Measurements from ENCODE around the gene LRBA. TPM values are rescaled to one million over a fixed set of nuclear protein-coding genes. Genes with fewer than 3 reads are reported as not detected.
A peak's percentile ranks its signal among the peaks of the same experiment; 100 is the strongest.

The LRBA gene
- total RNA-seq, 1 donor from 2014 or later, result 103 TPM

DNA sequence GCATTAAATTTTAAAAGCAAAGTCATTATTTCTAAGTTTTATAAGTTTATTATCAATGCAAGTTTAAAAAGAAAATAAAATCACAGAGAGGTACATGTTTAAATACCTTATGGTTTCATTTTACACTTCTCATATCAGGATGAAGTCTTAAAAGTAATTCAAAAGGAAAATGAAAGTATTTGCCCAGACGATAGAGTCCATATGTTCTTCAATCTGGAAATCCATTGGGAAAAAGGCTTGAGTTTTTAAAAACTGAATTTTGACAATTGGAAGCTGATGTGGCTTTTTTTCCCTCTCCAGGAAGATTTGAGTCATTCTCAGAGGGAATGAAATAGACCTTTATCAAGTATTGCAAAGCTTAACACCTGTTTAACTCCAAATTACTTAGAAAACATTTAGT, 396.0 kb downstream of the LRBA start:
- TF ChIP-seq, protein P1, sequence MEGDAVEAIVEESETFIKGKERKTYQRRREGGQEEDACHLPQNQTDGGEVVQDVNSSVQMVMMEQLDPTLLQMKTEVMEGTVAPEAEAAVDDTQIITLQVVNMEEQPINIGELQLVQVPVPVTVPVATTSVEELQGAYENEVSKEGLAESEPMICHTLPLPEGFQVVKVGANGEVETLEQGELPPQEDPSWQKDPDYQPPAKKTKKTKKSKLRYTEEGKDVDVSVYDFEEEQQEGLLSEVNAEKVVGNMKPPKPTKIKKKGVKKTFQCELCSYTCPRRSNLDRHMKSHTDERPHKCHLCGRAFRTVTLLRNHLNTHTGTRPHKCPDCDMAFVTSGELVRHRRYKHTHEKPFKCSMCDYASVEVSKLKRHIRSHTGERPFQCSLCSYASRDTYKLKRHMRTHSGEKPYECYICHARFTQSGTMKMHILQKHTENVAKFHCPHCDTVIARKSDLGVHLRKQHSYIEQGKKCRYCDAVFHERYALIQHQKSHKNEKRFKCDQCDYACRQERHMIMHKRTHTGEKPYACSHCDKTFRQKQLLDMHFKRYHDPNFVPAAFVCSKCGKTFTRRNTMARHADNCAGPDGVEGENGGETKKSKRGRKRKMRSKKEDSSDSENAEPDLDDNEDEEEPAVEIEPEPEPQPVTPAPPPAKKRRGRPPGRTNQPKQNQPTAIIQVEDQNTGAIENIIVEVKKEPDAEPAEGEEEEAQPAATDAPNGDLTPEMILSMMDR (IDR thresholded peaks at IDR 0.05; ENCODE audit: insufficient read depth, low read length, severe bottlenecking), result no peak
- Histone ChIP-seq H3K27me3 (ENCODE audit: control insufficient read depth, insufficient read depth, low read length) (no peaks in the 10 kb centered on the region), H3K36me3 (ENCODE audit: control insufficient read depth, insufficient read depth, low read length) (no peaks in the 10 kb centered on the region), H3K4me3 (ENCODE audit: low read depth, low read length) (no peak overlapping the region)
- FAIRE-seq, result no peak
- DNase-seq (ENCODE audit: low read depth), result no peak

- FAIRE-seq (no peak), DNase-seq (ENCODE audit: low read depth) (peak; percentile 15)
- H3K27me3 ChIP-seq (ENCODE audit: control insufficient read depth, insufficient read depth, low read length), result no peaks in the 10 kb centered on the region
- TF ChIP-seq, protein P1 (IDR thresholded peaks at IDR 0.05; ENCODE audit: insufficient read depth, low read length, severe bottlenecking), result no peak
- H3K36me3 ChIP-seq (ENCODE audit: control insufficient read depth, insufficient read depth, low read length), result no peaks in the 10 kb centered on the region
- H3K4me3 ChIP-seq (ENCODE audit: low read depth, low read length), result no peak overlapping the region
Measured at GRCh38 chr4:150609131-150609530, 406.0 kb downstream of the LRBA start.

DNA sequence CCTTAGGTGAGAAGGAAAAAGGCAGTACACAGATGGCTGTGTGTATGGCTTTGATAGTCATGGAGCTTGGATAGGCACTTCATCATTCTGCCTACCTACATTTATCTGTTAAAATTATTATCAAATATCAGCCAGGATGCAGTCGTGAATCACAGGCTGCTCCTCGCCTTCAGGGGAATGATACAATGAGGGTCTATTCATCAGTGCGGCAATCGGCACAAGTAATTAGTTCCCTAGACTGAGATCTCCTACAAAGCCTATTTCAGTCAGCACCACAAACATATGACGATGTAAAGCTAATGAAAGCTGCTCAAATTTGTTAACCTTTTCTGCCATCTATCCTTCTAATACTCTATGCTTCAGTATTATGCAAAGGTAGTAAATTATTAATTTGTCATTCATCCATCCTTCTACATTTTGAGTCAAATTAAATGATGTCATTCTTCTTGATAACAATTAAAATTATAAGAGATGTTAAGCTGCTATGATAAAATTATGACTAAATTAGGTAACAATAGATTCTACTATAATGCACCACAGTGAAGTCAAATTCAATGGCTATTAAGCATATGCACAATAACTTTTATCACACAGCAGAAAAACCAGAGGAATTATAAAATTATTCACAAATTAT, 414.2 kb downstream of the LRBA start:
- Histone ChIP-seq H3K27me3 (ENCODE audit: control insufficient read depth, insufficient read depth, low read length) (no peaks in the 10 kb centered on the region), H3K36me3 (ENCODE audit: control insufficient read depth, insufficient read depth, low read length) (peaks cover 2% of the 10 kb centered on the region), H3K4me3 (ENCODE audit: low read depth, low read length) (no peak overlapping the region)
- FAIRE-seq (no peak), DNase-seq (ENCODE audit: low read depth) (no peak)
- TF ChIP-seq, protein P1 (IDR thresholded peaks at IDR 0.05; ENCODE audit: insufficient read depth, low read length, severe bottlenecking), result no peak

DNA sequence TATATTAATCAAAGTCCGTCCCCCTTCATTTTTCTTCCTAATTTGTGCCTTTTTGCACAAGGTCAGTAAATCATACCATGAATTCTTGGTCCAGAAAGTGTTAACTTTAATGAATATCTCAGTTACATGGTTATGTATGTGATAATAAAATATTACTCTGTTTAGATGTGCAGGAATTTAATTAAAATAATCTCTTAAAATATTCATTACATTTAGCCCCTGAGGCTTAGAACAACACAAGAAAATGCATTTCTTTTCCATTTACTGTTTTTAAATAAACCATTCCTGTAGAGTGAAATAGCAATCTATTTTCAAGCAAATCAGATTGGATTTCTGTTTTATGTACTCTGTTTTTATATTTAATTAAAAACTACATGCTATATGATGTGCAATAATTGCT, 415.5 kb downstream of the LRBA start:
- FAIRE-seq (no peak), DNase-seq (ENCODE audit: low read depth) (no peak)
- H3K4me3 ChIP-seq (ENCODE audit: low read depth, low read length), result no peak overlapping the region
- H3K36me3 ChIP-seq (ENCODE audit: control insufficient read depth, insufficient read depth, low read length), result peaks cover 2% of the 10 kb centered on the region
- TF ChIP-seq, protein P1 (IDR thresholded peaks at IDR 0.05; ENCODE audit: insufficient read depth, low read length, severe bottlenecking), result no peak
- no peaks in the 10 kb centered on the region for H3K27me3 ChIP-seq (ENCODE audit: control insufficient read depth, insufficient read depth, low read length)

DNA sequence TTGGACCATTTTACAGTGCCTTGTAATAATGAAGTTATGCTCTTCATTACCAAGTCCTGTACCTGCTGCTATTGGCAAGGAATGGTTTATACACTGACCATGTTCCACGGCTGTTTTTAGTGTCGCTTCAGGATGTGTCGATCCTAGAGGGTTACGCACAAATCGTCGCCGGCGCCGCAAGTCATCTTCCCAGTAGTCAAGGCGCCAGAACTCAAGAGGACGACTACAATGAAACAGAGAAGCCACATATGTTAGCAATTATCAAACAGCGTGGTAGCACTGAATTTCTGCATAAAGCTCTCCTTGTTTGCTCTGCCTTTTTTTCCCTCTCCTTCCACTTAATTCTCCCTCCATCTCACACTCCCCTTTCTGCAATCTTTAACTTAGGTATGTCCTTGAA, 416.2 kb downstream of the LRBA start:
- FAIRE-seq, result no peak
- Histone ChIP-seq H3K4me3 (ENCODE audit: low read depth, low read length) (no peak overlapping the region), H3K27me3 (ENCODE audit: control insufficient read depth, insufficient read depth, low read length) (no peaks in the 10 kb centered on the region), H3K36me3 (ENCODE audit: control insufficient read depth, insufficient read depth, low read length) (peaks cover 2% of the 10 kb centered on the region)
- TF ChIP-seq, protein P1 (IDR thresholded peaks at IDR 0.05; ENCODE audit: insufficient read depth, low read length, severe bottlenecking), result no peak
- DNase-seq (ENCODE audit: low read depth), result no peak

DNA sequence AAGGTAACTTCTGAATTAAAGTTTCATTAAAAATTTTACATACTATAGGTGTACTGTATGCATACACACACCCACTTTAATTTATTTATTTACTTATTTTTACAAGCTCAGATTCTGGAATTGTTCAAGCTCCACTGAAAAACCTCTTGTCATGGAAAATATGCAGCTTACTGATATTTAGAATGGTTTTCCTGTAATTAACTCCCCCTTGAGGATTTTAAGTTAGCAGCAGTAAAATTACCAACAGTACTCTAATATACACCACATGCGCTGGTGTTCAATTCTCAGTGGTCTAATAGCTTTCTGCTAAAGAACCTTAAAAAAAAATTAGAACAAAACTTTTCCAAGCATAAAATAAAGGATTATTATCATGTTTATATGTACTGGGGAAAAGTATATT, 421.1 kb downstream of the LRBA start:
- Histone ChIP-seq H3K4me3 (ENCODE audit: low read depth, low read length) (no peak overlapping the region), H3K27me3 (ENCODE audit: control insufficient read depth, insufficient read depth, low read length) (no peaks in the 10 kb centered on the region), H3K36me3 (ENCODE audit: control insufficient read depth, insufficient read depth, low read length) (peaks cover 4% of the 10 kb centered on the region)
- FAIRE-seq, result no peak
- TF ChIP-seq, protein P1 (IDR thresholded peaks at IDR 0.05; ENCODE audit: insufficient read depth, low read length, severe bottlenecking), result no peak
- no peak for DNase-seq (ENCODE audit: low read depth)

All from bronchial epithelial cell (primary cell).